ENCODE results near the gene ZNF678.
"Not testable (repeated sequence)": the region's sequence is repeated elsewhere in the genome, so short reads cannot be mapped to it uniquely, and the experiment has no call there.

Gene ZNF678

GRCh38 chr1:227603327-227603726 lies 40.0 kb downstream of the ZNF678 start:
- DNase-seq (ENCODE audit: low read depth in 2 of 2), result no peak

- no peak for DNase-seq (ENCODE audit: low read depth in 2 of 2)
Observed at GRCh38 chr1:227604446-227604845, 41.1 kb downstream of the ZNF678 start.

- DNase-seq (ENCODE audit: low read depth in 2 of 2), result not testable (repeated sequence)
Observed at GRCh38 chr1:227606271-227606670, 42.9 kb downstream of the ZNF678 start.

GRCh38 chr1:227607336-227607898 lies 44.1 kb downstream of the ZNF678 start:
- DNase-seq (ENCODE audit: low read depth in 2 of 2), result no peak

GRCh38 chr1:227612658-227613057 lies 49.3 kb downstream of the ZNF678 start:
- DNase-seq (ENCODE audit: low read depth in 2 of 2), result no peak

DNA sequence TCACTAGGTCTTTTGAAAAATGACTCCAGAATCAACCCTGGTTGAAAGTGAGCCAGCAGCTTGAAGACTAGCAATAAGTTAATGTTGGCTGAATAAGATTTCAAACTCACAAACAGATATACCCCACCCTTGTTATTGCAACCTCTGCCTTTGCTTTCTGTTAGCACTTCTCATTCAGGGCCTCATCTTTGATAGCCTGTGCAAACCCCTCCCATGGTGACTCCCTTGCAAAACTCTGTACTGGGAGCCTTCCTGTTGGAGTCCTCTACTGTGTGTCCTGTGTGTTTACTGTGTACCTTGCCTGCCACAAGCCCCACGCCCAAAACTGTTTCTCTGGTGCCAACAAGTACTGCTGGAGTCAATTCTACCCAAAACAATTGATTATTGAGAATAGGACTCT lies 50.2 kb downstream of the ZNF678 start:
- DNase-seq (ENCODE audit: low read depth in 2 of 2), result no peak

DNA sequence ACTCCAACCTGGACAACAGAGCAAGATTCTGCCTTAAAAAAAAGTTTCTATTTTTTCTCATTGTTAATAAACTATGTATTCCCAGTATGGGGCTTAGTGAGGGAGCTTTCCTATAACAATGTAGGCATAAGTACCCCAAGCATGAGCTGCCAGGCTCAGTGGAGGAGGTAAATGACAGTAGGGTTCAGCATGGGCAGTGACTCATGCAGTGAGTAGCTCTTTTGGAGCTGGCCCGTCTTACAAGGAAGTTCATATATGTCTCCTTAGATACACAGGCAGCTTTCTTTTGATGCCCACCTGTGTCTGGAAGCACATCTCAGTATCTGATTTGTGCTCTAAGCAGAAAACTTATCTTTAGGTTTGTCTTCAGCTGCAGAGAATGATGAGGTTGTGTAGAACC lies 57.9 kb downstream of the ZNF678 start:
- no peak for DNase-seq (ENCODE audit: low read depth in 2 of 2)

DNA sequence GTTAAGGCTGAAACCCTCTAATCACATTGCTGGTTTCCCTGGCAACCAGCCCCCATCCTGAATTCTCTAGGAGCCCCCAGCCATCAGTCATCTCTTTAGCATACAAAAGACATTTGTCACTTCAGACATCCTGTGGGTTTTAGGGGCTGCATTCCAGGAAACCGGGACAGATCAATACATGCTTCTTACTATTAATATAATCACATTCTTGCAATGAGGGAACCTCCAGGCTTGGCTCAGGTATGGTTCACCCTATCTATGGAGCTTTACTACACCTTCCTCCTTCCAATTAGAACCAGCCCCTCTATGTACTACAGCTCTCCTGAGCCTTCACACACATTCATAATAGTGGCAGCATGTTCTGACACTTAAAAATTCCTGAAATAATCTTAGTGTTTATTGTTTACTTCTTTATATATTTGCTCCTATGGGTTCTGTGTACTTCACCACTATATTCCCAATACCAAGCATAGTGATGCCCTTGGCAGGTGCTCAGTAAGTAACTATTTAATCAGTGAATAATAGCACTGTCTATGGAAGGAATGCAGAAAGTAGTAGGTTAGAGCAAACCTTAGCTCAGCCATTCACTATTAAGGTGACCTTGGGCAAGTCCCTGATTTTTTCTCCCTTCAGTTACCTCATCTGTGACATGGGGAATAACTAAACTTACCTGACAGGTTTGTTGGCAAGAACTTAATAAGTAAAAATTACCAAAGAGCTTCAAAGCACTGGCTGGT lies 59.6 kb downstream of the ZNF678 start:
- no peak for DNase-seq (ENCODE audit: low read depth in 2 of 2)

DNA sequence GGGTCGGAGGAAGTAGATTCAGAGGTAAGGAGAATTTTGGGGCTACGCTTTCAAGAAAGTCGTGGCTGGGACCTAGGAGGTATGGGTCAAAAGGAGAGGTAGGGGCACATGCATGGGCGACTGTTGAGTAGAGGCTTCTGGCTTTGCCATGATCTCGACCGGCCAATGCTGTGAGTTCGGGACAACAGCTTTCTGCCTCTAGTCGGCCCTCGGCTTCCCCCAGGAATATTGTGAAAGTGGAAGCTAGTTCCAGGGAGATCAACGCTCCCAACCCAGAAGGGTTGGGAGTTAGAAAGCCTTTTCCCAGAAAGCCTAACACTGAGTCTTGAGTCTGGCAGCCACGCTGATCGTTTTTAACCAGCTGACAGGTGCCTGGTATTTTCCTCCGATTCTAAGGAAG lies 69.0 kb downstream of the ZNF678 start:
- DNase-seq (ENCODE audit: low read depth in 2 of 2), result no peak

GRCh38 chr1:227635596-227635995 lies 72.2 kb downstream of the ZNF678 start:
- DNase-seq (ENCODE audit: low read depth in 2 of 2), result no peak

GRCh38 chr1:227654431-227654830 lies 91.1 kb downstream of the ZNF678 start:
- DNase-seq (ENCODE audit: low read depth in 2 of 2), result no peak

GRCh38 chr1:227654858-227655752 lies 91.7 kb downstream of the ZNF678 start:
- DNase-seq (ENCODE audit: low read depth in 2 of 2), result no peak

DNA sequence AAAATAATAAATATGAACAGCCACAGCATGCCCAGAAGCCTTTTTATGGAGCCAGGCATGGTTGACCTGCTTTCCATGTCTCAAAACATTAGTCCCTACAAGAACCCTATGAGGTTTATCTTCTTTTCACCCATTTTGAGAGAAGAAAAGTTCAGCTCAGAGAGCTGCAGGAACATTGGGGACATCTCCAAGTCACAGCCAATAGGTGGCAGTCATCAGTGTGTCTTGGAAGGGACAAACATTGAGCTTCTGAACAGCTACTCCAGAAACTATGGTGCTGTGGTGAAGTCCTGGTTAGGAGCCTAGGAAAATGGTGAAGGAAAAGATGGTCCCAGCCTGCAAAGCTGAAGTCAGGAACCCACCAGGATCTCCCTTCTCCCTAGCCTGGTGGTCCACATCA lies 98.1 kb downstream of the ZNF678 start:
- no peak for DNase-seq (ENCODE audit: low read depth in 2 of 2)

DNA sequence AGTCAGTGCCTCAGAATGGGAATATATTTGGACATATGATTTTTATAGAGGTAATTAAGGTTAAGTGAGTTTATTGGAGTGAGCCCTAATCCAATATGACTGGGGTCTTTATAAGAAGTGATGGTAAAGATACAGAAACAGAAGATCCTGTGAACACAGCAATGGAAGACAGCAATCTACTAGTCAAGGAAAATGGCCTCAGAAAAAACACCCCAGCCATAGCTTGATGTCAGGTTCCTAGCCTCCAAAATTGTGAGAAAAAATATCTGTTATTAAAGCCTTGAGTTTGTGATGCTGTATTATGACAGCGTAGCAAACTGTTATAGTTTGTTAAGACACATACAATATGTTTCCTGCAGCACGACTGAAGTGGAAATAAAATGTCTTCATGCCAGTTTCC lies 99.6 kb downstream of the ZNF678 start:
- DNase-seq (ENCODE audit: low read depth in 2 of 2), result no peak

DNA sequence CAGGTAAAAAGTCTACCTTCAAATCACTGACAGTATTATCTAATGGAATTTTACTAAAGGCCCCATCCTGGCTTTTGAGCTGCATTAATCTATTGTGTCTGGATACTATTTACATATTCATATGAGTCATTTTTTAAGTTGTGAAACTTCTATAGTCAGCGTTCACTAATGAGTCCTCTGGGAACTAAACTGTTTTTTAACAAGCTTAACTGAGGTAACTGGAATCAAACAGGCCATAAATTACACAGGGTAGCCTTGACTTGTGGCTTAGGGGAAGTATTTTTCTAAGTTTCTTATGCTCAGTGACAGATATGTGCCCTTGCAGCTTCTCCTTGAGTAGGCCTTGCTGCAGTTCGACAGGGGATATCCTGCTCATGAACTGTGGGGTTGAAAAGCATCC lies 102.9 kb downstream of the ZNF678 start:
- no peak for DNase-seq (ENCODE audit: low read depth in 2 of 2)

DNA sequence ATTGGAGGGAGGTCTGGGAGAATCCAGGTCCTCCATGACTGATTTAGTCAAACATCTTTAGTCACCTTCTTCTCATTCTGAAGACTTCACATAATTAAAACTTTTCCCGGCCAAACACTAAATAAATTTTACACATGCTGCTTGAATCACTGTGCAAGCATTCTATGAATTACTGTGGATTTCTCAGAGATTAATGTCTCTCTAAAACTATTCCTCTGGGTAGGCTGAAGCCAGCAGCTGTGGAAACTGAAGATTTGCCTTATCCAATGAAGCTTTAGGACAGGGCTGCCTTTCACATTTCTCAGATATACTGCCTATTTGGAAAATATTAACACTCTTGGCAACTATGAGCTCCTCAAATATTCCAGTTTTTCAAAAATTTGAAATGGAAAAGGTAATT lies 110.1 kb downstream of the ZNF678 start:
- DNase-seq (ENCODE audit: low read depth in 2 of 2), result no peak

GRCh38 chr1:227685807-227686206 lies 122.5 kb downstream of the ZNF678 start:
- no peak for DNase-seq (ENCODE audit: low read depth in 2 of 2)

- DNase-seq (ENCODE audit: low read depth in 2 of 2), result no peak
Observed at GRCh38 chr1:227697321-227697864, 134.0 kb downstream of the ZNF678 start.

GRCh38 chr1:227701631-227702030 lies 138.3 kb downstream of the ZNF678 start:
- DNase-seq (ENCODE audit: low read depth in 2 of 2), result not testable (repeated sequence)

DNA sequence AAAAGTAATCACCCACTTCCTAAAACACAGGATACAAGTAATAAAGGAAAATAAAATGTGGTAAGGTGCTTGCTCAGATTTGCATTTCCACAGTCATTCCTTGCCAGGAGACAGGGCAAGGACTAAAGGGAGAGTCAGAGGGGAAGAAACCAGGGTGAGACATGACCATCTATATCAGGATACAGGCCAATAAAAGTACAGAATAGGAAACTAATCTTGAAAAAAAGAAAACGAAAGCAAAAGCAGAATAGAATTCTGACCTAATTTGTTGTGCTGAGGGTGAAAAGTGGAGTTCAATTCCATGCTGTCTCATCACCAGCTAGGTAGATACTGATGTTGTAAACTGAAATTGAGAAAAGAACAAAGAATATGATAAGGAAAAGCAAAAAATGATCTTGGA lies 144.5 kb downstream of the ZNF678 start:
- no peak for DNase-seq (ENCODE audit: low read depth in 2 of 2)

DNA sequence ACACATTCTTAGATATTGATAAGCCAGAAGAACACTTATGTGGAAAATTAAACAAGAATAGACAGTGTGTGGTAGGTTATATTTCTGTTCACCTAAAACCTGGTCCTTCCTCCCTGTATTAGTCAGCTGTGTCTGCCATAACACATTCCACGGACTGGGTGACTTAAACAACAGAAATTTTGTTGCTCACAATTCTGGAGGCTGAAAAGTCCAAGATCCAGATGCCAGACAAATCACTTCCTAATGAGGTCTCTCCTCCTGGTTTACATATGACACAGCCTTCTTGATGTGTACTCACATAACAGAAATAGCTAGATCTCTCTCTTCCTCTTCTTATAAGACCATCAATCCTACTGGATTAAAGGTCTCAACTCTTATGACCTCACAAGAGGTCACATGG lies 146.1 kb downstream of the ZNF678 start:
- no peak for DNase-seq (ENCODE audit: low read depth in 2 of 2)

- not testable (repeated sequence) for DNase-seq (ENCODE audit: low read depth in 2 of 2)
Observed at GRCh38 chr1:227710474-227710873, 147.1 kb downstream of the ZNF678 start.

Measured in stimulated activated CD4-positive, alpha-beta T cell treated with anti-CD3 and anti-CD28 coated beads, Interleukin-4, amount 100 ng/mL, for 48 hours (primary cell).